ENCODE results near the gene KBTBD7.

- TF ChIP-seq POLR2A (IDR thresholded peaks at IDR 0.05; ENCODE audit: borderline replicate concordance, extremely low read depth, insufficient read depth, insufficient read length) (no peak), ZFX (IDR thresholded peaks at IDR 0.05) (no peak), CTCF (IDR thresholded peaks at IDR 0.05 in 2 of 3, conservative IDR thresholded peaks at IDR 0.05 in 1 of 3; ENCODE audit: borderline replicate concordance in 1 of 3, insufficient read depth in 1 of 3, low read depth in 2 of 3, low read length in 2 of 3) (no peak), ZBTB33 (IDR thresholded peaks at IDR 0.05; ENCODE audit: extremely low read depth, insufficient replicate concordance, low read length) (no peak), RAD21 (IDR thresholded peaks at IDR 0.05; ENCODE audit: low read depth) (no peak), EZH2 (IDR thresholded peaks at IDR 0.05) (no peak), SRF (IDR thresholded peaks at IDR 0.05; ENCODE audit: low read depth) (no peak), REST (IDR thresholded peaks at IDR 0.05; ENCODE audit: low read depth) (no peak), SIN3A (IDR thresholded peaks at IDR 0.05; ENCODE audit: low read depth) (no peak), CEBPB (IDR thresholded peaks at IDR 0.05; ENCODE audit: low read depth) (no peak)
Observed at GRCh38 chr13:41156620-41157019, 37.7 kb downstream of the KBTBD7 start.

All from HCT116 (cell line).